Activated effector memory CD4-positive, alpha-beta T cell treated with Interleukin-2 at 50 U/mL for 16 hours (primary cell): ENCODE measurements around the gene ZNF488.

Experiments used
- DNase-seq: peaks from one replicate; pipeline ENCODE4 v3.0.0-alpha.2; 2020

ZNF488 gene

GRCh38 chr10:47348138-47348651 lies 35.9 kb downstream of the ZNF488 start, which contains the start of gene RBP3:
Gene RBP3, plus strand, starts transcription at chr10:47348363. Its CDS starts 122 bp downstream, at chr10:47348485.
- DNase-seq: no peak

- no peak for DNase-seq
Observed at GRCh38 chr10:47347303-47347675, 36.8 kb downstream of the ZNF488 start.

GRCh38 chr10:47346581-47347302 lies 37.4 kb downstream of the ZNF488 start:
- DNase-seq: no peak

GRCh38 chr10:47344996-47345870 lies 38.9 kb downstream of the ZNF488 start:
- no peak for DNase-seq

GRCh38 chr10:47340608-47341170 lies 43.4 kb downstream of the ZNF488 start:
- DNase-seq: peak; percentile 50

- DNase-seq: no peak
Observed at GRCh38 chr10:47339759-47340607, 44.1 kb downstream of the ZNF488 start.

GRCh38 chr10:47339186-47339735 lies 44.8 kb downstream of the ZNF488 start:
- no peak for DNase-seq

- DNase-seq: no peak
Observed at GRCh38 chr10:47337310-47337709, 46.8 kb downstream of the ZNF488 start.

GRCh38 chr10:47336387-47337134 lies 47.5 kb downstream of the ZNF488 start:
- no peak for DNase-seq

- no peak for DNase-seq
Observed at GRCh38 chr10:47335906-47336305, 48.2 kb downstream of the ZNF488 start.

- DNase-seq: no peak
Observed at GRCh38 chr10:47334466-47335295, 49.4 kb downstream of the ZNF488 start.

- DNase-seq: no peak
Observed at GRCh38 chr10:47333532-47333931, 50.6 kb downstream of the ZNF488 start.

GRCh38 chr10:47332946-47333345 lies 51.1 kb downstream of the ZNF488 start:
- no peak for DNase-seq

- DNase-seq: no peak
Observed at GRCh38 chr10:47332371-47332770, 51.7 kb downstream of the ZNF488 start.

GRCh38 chr10:47331954-47332353 lies 52.1 kb downstream of the ZNF488 start:
- no peak for DNase-seq

GRCh38 chr10:47331491-47331890 lies 52.6 kb downstream of the ZNF488 start:
- DNase-seq: no peak

- DNase-seq: no peak
Observed at GRCh38 chr10:47330804-47331203, 53.3 kb downstream of the ZNF488 start.

- no peak for DNase-seq
Observed at GRCh38 chr10:47330366-47330765, 53.7 kb downstream of the ZNF488 start.

GRCh38 chr10:47329855-47330254 lies 54.2 kb downstream of the ZNF488 start:
- DNase-seq: no peak

GRCh38 chr10:47326927-47327330 lies 57.2 kb downstream of the ZNF488 start:
- DNase-seq: no peak
